GM20000 (cell line): ENCODE measurements around the gene USP5.

Source experiments
- DNase-seq: peaks from one replicate; pipeline ENCODE4 v3.0.0; 2012; ENCODE audit warnings: low spot score
- CTCF ChIP-seq: IDR thresholded peaks from 2 replicates; pipeline ENCODE4 v1.5.1; 2012; ENCODE audit warnings: mild to moderate bottlenecking, control low read depth; ENCODE audit errors: extremely low read depth, missing control alignments

The USP5 gene

GRCh38 chr12:6837370-6838060 is 14.4 kb upstream of the USP5 start:
- TF ChIP-seq CTCF, result no peak
- DNase-seq, result no peak

- TF ChIP-seq CTCF, result no peak
- no peak for DNase-seq
Observed at GRCh38 chr12:6838854-6839253, 13.1 kb upstream of the USP5 start.

- TF ChIP-seq CTCF, result no peak
- peak; percentile 84 for DNase-seq
Observed at GRCh38 chr12:6839482-6840201, 12.3 kb upstream of the USP5 start.

GRCh38 chr12:6840330-6840729 is 11.6 kb upstream of the USP5 start:
- no peak for DNase-seq
- no peak for TF ChIP-seq CTCF

GRCh38 chr12:6840761-6841515 is 11.0 kb upstream of the USP5 start, which contains the start of gene GNB3:
Gene GNB3, plus strand, starts transcription at chr12:6840925. Its CDS starts 363 bp downstream, at chr12:6841288.
- no peak for DNase-seq
- no peak for TF ChIP-seq CTCF

- no peak for DNase-seq
- TF ChIP-seq CTCF, result no peak
Observed at GRCh38 chr12:6842075-6842474, 9.9 kb upstream of the USP5 start.
